GM19035 (cell line): ENCODE measurements around the gene LPO.

Experiments
- ATAC-seq: cut with Tn5 transposase; IDR thresholded peaks from one replicate; pipeline ENCODE4 v1.9.1; 2021; ENCODE audit not compliant: unreplicated experiment

LPO gene

GRCh38 chr17:58302919-58303585, 64.7 kb downstream of the LPO start:
- no peak for ATAC-seq

GRCh38 chr17:58303971-58304749, 65.8 kb downstream of the LPO start:
- ATAC-seq: no peak

GRCh38 chr17:58304750-58305486, 66.5 kb downstream of the LPO start:
- ATAC-seq: no peak

- ATAC-seq: no peak
These were observed 67.2 kb downstream of the LPO start for GRCh38 chr17:58305626-58306025.

GRCh38 chr17:58306131-58306951, 68.0 kb downstream of the LPO start:
- no peak for ATAC-seq

GRCh38 chr17:58307468-58308172, 69.2 kb downstream of the LPO start:
- no peak for ATAC-seq

GRCh38 chr17:58308173-58308984, 70.0 kb downstream of the LPO start:
- no peak for ATAC-seq

GRCh38 chr17:58308985-58309917, 70.9 kb downstream of the LPO start:
- ATAC-seq: no peak

GRCh38 chr17:58309918-58310259, 71.5 kb downstream of the LPO start:
- no peak for ATAC-seq

- no peak for ATAC-seq
These were observed 72.4 kb downstream of the LPO start for GRCh38 chr17:58310511-58311428.

GRCh38 chr17:58311429-58311894, 73.1 kb downstream of the LPO start:
- no peak for ATAC-seq

- ATAC-seq: no peak
These were observed 73.7 kb downstream of the LPO start for GRCh38 chr17:58312021-58312630.

GRCh38 chr17:58312829-58313228, 74.4 kb downstream of the LPO start:
- ATAC-seq: no peak

- no peak for ATAC-seq
These were observed 75.7 kb downstream of the LPO start for GRCh38 chr17:58313815-58314705.

- ATAC-seq: no peak
These were observed 76.3 kb downstream of the LPO start for GRCh38 chr17:58314706-58315015.

- ATAC-seq: no peak
These were observed 76.9 kb downstream of the LPO start for GRCh38 chr17:58315281-58315711.
